Neutrophil (primary cell): ENCODE results near the gene MARCHF9.

Experiments used
- H3K27ac ChIP-seq: fragments of 200-600 bp; sonication (generic); 2 replicates; pipeline ENCODE4 v1.5.1; 2016; ENCODE audit warnings: mild to moderate bottlenecking, moderate library complexity
- H3K27me3 ChIP-seq: fragments of 200-600 bp; sonication (generic); 2 replicates; pipeline ENCODE4 v1.6.0; 2016; ENCODE audit warnings: mild to moderate bottlenecking
- H3K36me3 ChIP-seq: fragments of 200-600 bp; sonication (generic); 2 replicates; pipeline ENCODE4 v1.5.1; 2017
- H3K4me1 ChIP-seq, 2 experiments: fragments of 200-600 bp in 1 of 2; sonication (generic) in 1 of 2; 1 replicate in 1 of 2; 2 replicates in 1 of 2; pipeline versions ENCODE4 v1.5.1 to v1.6.1; 2013 to 2016; ENCODE audit warnings: low read depth in 1 of 2, low read length in 1 of 2, mild to moderate bottlenecking in 1 of 2, moderate library complexity in 1 of 2; ENCODE audit not compliant: control insufficient read depth in 1 of 2, insufficient read depth in 1 of 2
- H3K4me3 ChIP-seq, 2 experiments: fragments of 200-600 bp in 1 of 2; sonication (generic) in 1 of 2; 1 replicate in 1 of 2; 2 replicates in 1 of 2; pipeline ENCODE4 v1.5.1; 2013 to 2016; ENCODE audit warnings: low read depth in 1 of 2, low read length in 1 of 2, mild to moderate bottlenecking in 1 of 2, moderate library complexity in 1 of 2
- H3K9me3 ChIP-seq: fragments of 200-600 bp; sonication (generic); 2 replicates; pipeline ENCODE4 v1.5.1; 2016
- TF ChIP-seq, protein P1 (sequence below): fragments of 200-600 bp; sonication (generic); IDR thresholded peaks from 2 replicates; pipeline ENCODE4 v1.5.1; 2016; ENCODE audit warnings: antibody characterized with exemption

The MARCHF9 gene

DNA sequence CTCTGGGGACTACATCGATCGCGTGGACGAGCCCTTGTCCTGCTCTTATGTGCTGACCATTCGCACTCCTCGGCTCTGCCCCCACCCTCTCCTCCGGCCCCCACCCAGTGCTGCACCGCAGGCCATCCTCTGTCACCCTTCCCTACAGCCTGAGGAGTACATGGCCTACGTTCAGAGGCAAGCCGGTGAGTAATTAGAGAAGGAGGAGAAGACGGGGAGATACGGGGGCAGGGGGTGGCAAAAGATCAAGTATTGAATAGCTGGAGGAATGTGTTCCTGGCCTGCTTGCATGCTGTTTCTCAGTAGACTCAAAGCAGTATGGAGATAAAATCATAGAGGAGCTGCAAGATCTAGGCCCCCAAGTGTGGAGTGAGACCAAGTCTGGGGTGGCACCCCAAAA is 39.1 kb upstream of the MARCHF9 start:
- no peak overlapping the region for H3K4me3 ChIP-seq
- TF ChIP-seq, protein P1, sequence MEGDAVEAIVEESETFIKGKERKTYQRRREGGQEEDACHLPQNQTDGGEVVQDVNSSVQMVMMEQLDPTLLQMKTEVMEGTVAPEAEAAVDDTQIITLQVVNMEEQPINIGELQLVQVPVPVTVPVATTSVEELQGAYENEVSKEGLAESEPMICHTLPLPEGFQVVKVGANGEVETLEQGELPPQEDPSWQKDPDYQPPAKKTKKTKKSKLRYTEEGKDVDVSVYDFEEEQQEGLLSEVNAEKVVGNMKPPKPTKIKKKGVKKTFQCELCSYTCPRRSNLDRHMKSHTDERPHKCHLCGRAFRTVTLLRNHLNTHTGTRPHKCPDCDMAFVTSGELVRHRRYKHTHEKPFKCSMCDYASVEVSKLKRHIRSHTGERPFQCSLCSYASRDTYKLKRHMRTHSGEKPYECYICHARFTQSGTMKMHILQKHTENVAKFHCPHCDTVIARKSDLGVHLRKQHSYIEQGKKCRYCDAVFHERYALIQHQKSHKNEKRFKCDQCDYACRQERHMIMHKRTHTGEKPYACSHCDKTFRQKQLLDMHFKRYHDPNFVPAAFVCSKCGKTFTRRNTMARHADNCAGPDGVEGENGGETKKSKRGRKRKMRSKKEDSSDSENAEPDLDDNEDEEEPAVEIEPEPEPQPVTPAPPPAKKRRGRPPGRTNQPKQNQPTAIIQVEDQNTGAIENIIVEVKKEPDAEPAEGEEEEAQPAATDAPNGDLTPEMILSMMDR: no peak
- no peaks in the 10 kb centered on the region for H3K4me1 ChIP-seq
- H3K36me3 ChIP-seq: peaks cover 90% of the 10 kb centered on the region
- H3K27me3 ChIP-seq: no peaks in the 10 kb centered on the region
- H3K9me3 ChIP-seq: no peaks in the 10 kb centered on the region
- H3K27ac ChIP-seq: no peak overlapping the region

- Histone ChIP-seq H3K4me1 (no peaks in the 10 kb centered on the region), H3K27me3 (no peaks in the 10 kb centered on the region), H3K36me3 (peaks cover 94% of the 10 kb centered on the region), H3K9me3 (no peaks in the 10 kb centered on the region), H3K27ac (no peak overlapping the region), H3K4me3 (no peak overlapping the region)
- TF ChIP-seq, protein P1: no peak
These were observed 38.6 kb upstream of the MARCHF9 start for GRCh38 chr12:57716305-57716704.

- Histone ChIP-seq H3K9me3 (no peaks in the 10 kb centered on the region), H3K4me3 (no peak overlapping the region), H3K27ac (no peak overlapping the region), H3K27me3 (no peaks in the 10 kb centered on the region), H3K36me3 (peaks cover 97% of the 10 kb centered on the region), H3K4me1 (no peaks in the 10 kb centered on the region)
- TF ChIP-seq, protein P1: no peak
These were observed 37.8 kb upstream of the MARCHF9 start for GRCh38 chr12:57717131-57717530.

DNA sequence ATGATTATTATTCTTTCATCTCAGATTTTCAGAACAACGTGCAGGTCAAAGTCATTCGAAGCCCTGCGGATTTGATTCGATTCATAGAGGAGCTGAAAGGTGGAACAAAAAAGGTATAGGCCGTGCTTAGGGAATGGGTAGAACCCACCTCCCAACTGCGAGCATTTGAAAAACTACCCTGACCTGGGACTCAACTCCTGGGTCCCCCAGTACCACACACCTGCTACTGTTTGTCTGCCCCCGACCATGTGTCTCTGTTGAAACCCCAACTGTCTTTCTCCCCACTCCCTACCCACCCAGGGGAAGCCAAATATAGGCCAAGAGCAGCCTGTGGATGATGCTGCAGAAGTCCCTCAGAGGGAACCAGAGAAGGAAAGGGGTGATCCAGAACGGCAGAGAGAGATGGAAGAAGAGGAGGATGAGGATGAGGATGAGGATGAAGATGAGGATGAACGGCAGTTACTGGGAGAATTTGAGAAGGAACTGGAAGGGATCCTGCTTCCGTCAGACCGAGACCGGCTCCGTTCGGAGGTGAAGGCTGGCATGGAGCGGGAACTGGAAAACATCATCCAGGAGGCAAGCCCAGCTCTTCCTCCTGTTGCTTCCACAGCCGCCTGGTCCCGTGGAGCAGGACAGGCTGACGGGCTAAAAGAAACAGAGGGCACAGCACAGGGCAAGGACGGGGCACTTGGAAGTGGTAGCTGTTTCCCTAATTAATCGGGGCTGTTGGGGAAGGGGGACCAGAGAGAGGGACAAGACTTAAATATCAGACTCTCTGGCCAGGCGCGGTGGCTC is 36.9 kb upstream of the MARCHF9 start:
- Histone ChIP-seq H3K9me3 (no peaks in the 10 kb centered on the region), H3K4me3 (no peak overlapping the region), H3K27me3 (no peaks in the 10 kb centered on the region), H3K27ac (no peak overlapping the region), H3K4me1 (no peaks in the 10 kb centered on the region), H3K36me3 (peaks cover 98% of the 10 kb centered on the region)
- TF ChIP-seq, protein P1: no peak

- no peaks in the 10 kb centered on the region for H3K9me3 ChIP-seq
- H3K4me3 ChIP-seq: no peak overlapping the region
- H3K36me3 ChIP-seq: peaks cover 98% of the 10 kb centered on the region
- H3K4me1 ChIP-seq: no peaks in the 10 kb centered on the region
- no peaks in the 10 kb centered on the region for H3K27me3 ChIP-seq
- TF ChIP-seq, protein P1: no peak
- H3K27ac ChIP-seq: no peak overlapping the region
These were observed 36.0 kb upstream of the MARCHF9 start for GRCh38 chr12:57718641-57719528.
